GM18517 (cell line): ENCODE measurements around the gene PDGFRB.

ENCODE experiments used
- ATAC-seq: cut with Tn5 transposase; IDR thresholded peaks from one replicate; pipeline ENCODE4 v1.9.1; 2021; ENCODE audit warnings: mild to moderate bottlenecking, moderate library complexity; ENCODE audit not compliant: unreplicated experiment

The PDGFRB gene

GRCh38 chr5:150182774-150183173, 27.1 kb upstream of the PDGFRB start:
- ATAC-seq = no peak

GRCh38 chr5:150181766-150182545, 26.3 kb upstream of the PDGFRB start:
- no peak for ATAC-seq

GRCh38 chr5:150181027-150181426, 25.4 kb upstream of the PDGFRB start:
- no peak for ATAC-seq

GRCh38 chr5:150180241-150181026, 24.8 kb upstream of the PDGFRB start:
- ATAC-seq = no peak

GRCh38 chr5:150179019-150179620, 23.5 kb upstream of the PDGFRB start:
- ATAC-seq = no peak

GRCh38 chr5:150178262-150178661, 22.6 kb upstream of the PDGFRB start:
- no peak for ATAC-seq

- no peak for ATAC-seq
These were observed 22.1 kb upstream of the PDGFRB start for GRCh38 chr5:150177721-150178120.

- no peak for ATAC-seq
These were observed 21.3 kb upstream of the PDGFRB start for GRCh38 chr5:150176745-150177477.

- ATAC-seq = no peak
These were observed 19.9 kb upstream of the PDGFRB start for GRCh38 chr5:150175536-150175935.

- no peak for ATAC-seq
These were observed 19.4 kb upstream of the PDGFRB start for GRCh38 chr5:150175076-150175475.

GRCh38 chr5:150174285-150174684, 18.6 kb upstream of the PDGFRB start:
- ATAC-seq = no peak

- no peak for ATAC-seq
These were observed 17.5 kb upstream of the PDGFRB start for GRCh38 chr5:150173161-150173560.

GRCh38 chr5:150172556-150172955, 16.9 kb upstream of the PDGFRB start:
- no peak for ATAC-seq

- ATAC-seq = no peak
These were observed 16.5 kb upstream of the PDGFRB start for GRCh38 chr5:150172145-150172544.

GRCh38 chr5:150168864-150169263, 13.2 kb upstream of the PDGFRB start:
- no peak for ATAC-seq

GRCh38 chr5:150167908-150168307, 12.3 kb upstream of the PDGFRB start:
- ATAC-seq = no peak

- ATAC-seq = no peak
These were observed 11.8 kb upstream of the PDGFRB start for GRCh38 chr5:150167512-150167850.

- ATAC-seq = no peak
These were observed 11.2 kb upstream of the PDGFRB start, which contains the start of gene CDX1 for GRCh38 chr5:150166650-150167511. Gene CDX1 (plus strand): TSS chr5:150166778. CDS start chr5:150166877, 99 bp downstream.

- no peak for ATAC-seq
These were observed 10.5 kb upstream of the PDGFRB start for GRCh38 chr5:150166037-150166649.
